K562 (cell line): Measurements from ENCODE around the gene KIN. TPM values are rescaled to one million over a fixed set of nuclear protein-coding genes. Genes with fewer than 3 reads are reported as not detected.

ENCODE experiments used
- ATAC-seq: fragments of 200-7000 bp; cut with Tn5 transposase; 3 replicates; pipeline ENCODE4 v1.9.1; 2020; ENCODE audit warnings: moderate library complexity
- BruUV-seq: library from RNA; stranded (reverse); fragments of 400-500 nt; replicated peaks from 2 replicates; lab custom pipeline; 2021; lab: Mats Ljungman, UMichigan
- CTCF ChIA-PET: fragments of 300-600 bp; formaldehyde crosslinking; extraction: SDS; loops from one replicate; lab custom pipeline; 2021; ENCODE audit warnings: low intra/inter-chr PET ratio; lab: Yijun Ruan, JAX
- POLR2A ChIA-PET: fragments of 300-600, 350-650 bp; sonication (Branson Sonifier 250); formaldehyde crosslinking; extraction: SDS; loops from one replicate; lab custom pipeline; 2021; ENCODE audit warnings: antibody characterized with exemption, inconsistent platforms; lab: Yijun Ruan, JAX
- DNase-seq, 4 experiments: peaks; one replicate each; pipeline versions ENCODE4 v3.0.0 to v3.0.0-alpha.2; 2011 to 2018; ENCODE audit warnings: low spot score in 3 of 4, mixed read lengths in 3 of 4; ENCODE audit errors: extremely low read depth in 1 of 4
- FAIRE-seq: peaks from 2 replicates; lab custom pipeline; 2011; peaks lifted over from hg19 to GRCh38; lab: Jason Lieb, UNC
- H2AFZ ChIP-seq: 2 replicates; pipeline ENCODE4 v1.6.0; 2011; ENCODE audit warnings: low read depth, low read length, control low read depth, inconsistent platforms
- H3K27ac ChIP-seq: fragments of 200-600 bp; 3 replicates; pipeline ENCODE4 v1.8.0; 2011; ENCODE audit warnings: low read depth, mild to moderate bottlenecking, control low read depth, inconsistent platforms, low read length, moderate library complexity, mixed read lengths; ENCODE audit errors: extremely low read depth
- H3K27me3 ChIP-seq, 2 experiments: fragments of 300-600 bp in 1 of 2; 2 replicates in 1 of 2; 3 replicates in 1 of 2; pipeline versions ENCODE4 v1.6.0 to v1.8.0; 2011; ENCODE audit warnings: inconsistent platforms in 2 of 2, low read length in 2 of 2, mild to moderate bottlenecking in 1 of 2, mixed read lengths in 1 of 2, moderate library complexity in 1 of 2; ENCODE audit not compliant: control insufficient read depth in 2 of 2, insufficient read depth in 2 of 2
- H3K36me3 ChIP-seq: fragments of 300-600 bp; 3 replicates; pipeline ENCODE4 v1.8.0; 2011; ENCODE audit warnings: mild to moderate bottlenecking, low read length, inconsistent platforms; ENCODE audit not compliant: control insufficient read depth, insufficient read depth
- H3K4me1 ChIP-seq, 2 experiments: fragments of 200-600 bp in 1 of 2; replicated peaks in 1 of 2; 2 replicates in 1 of 2; 3 replicates in 1 of 2; pipeline versions ENCODE4 v1.5.1 to v1.8.0; 2011; ENCODE audit warnings: inconsistent platforms in 2 of 2, low read length in 2 of 2, mild to moderate bottlenecking in 1 of 2, mixed read lengths in 1 of 2, moderate library complexity in 1 of 2; ENCODE audit not compliant: control insufficient read depth in 2 of 2, insufficient read depth in 2 of 2
- H3K4me2 ChIP-seq: 2 replicates; pipeline ENCODE4 v1.6.1; 2011; ENCODE audit warnings: low read length, control low read depth, inconsistent platforms, mixed read lengths; ENCODE audit not compliant: insufficient read depth
- H3K4me3 ChIP-seq: fragments of 200-600 bp; sonication (generic), shearing (Covaris generic); 2 replicates; pipeline ENCODE4 v1.5.1; 2016; ENCODE audit warnings: control low read depth, inconsistent platforms
- H3K79me2 ChIP-seq: fragments of 200-600 bp; 3 replicates; pipeline ENCODE4 v1.8.0; 2011; ENCODE audit warnings: low read length, inconsistent platforms; ENCODE audit not compliant: control insufficient read depth, insufficient read depth
- H3K9ac ChIP-seq, 2 experiments: 2 replicates each; pipeline versions ENCODE4 v1.6.0 to v1.6.1; 2011; ENCODE audit warnings: low read depth in 2 of 2, low read length in 2 of 2, control low read depth in 1 of 2, inconsistent platforms in 1 of 2, mild to moderate bottlenecking in 1 of 2, mixed read lengths in 1 of 2; ENCODE audit not compliant: insufficient read depth in 1 of 2
- H3K9me1 ChIP-seq: one replicate; pipeline ENCODE4 v1.6.0; 2011; ENCODE audit warnings: inconsistent platforms, mild to moderate bottlenecking, low read length, moderate library complexity; ENCODE audit not compliant: control insufficient read depth, insufficient read depth
- H3K9me3 ChIP-seq: replicated peaks from 2 replicates; pipeline ENCODE4 v1.5.1; 2011; ENCODE audit warnings: low read depth, low read length, inconsistent platforms; ENCODE audit not compliant: control insufficient read depth, insufficient read depth
- H4K20me1 ChIP-seq: replicated peaks from 2 replicates; pipeline ENCODE4 v1.6.1; 2011; ENCODE audit warnings: low read length, inconsistent platforms, mixed read lengths; ENCODE audit not compliant: control insufficient read depth, insufficient read depth
- BACH1 ChIP-seq: fragments of 200-800 bp; sonication (Bioruptor generic); IDR thresholded peaks from 2 replicates; pipeline ENCODE4 v1.6.1; 2016; ENCODE audit warnings: missing genetic modification characterization, missing compliant biosample characterization
- CCNT2 ChIP-seq: IDR thresholded peaks from 2 replicates; pipeline ENCODE4 v1.6.1; 2011; ENCODE audit warnings: borderline replicate concordance, low read depth, mild to moderate bottlenecking, moderate library complexity, mixed read lengths, low read length; ENCODE audit not compliant: insufficient read length; ENCODE audit errors: extremely low read depth
- NBN ChIP-seq: fragments of 450-650 bp; IDR thresholded peaks from 2 replicates; pipeline ENCODE4 v1.6.1; 2016; ENCODE audit warnings: low read depth, mild to moderate bottlenecking
- PREB ChIP-seq: sonication (generic); formaldehyde crosslinking; IDR thresholded peaks from 2 replicates; pipeline ENCODE4 v1.8.1; 2023; ENCODE audit warnings: mild to moderate bottlenecking, missing genetic modification reagents
- RBBP5 ChIP-seq: fragments of 200-600 bp; sonication (generic); IDR thresholded peaks from 2 replicates; pipeline ENCODE4 v1.6.1; 2012; ENCODE audit warnings: borderline replicate concordance, mild to moderate bottlenecking, low read length, control low read depth, inconsistent platforms; ENCODE audit not compliant: insufficient read depth, poor library complexity, severe bottlenecking
- RBFOX2 ChIP-seq: fragments of 200-400 bp; formaldehyde crosslinking; IDR thresholded peaks from 2 replicates; pipeline ENCODE4 v1.6.1; 2017; ENCODE audit warnings: low read depth, mild to moderate bottlenecking, low read length, moderate library complexity
- SREBF2 ChIP-seq: sonication (generic); formaldehyde crosslinking; IDR thresholded peaks from 2 replicates; pipeline ENCODE4 v1.4.0; 2020; ENCODE audit warnings: mild to moderate bottlenecking, missing genetic modification reagents
- ZC3H4 ChIP-seq: sonication (generic); formaldehyde crosslinking; IDR thresholded peaks from 2 replicates; pipeline ENCODE4 v1.9.0; 2021; ENCODE audit warnings: missing genetic modification reagents, borderline replicate concordance
- ZNF76 ChIP-seq: fragments of 250-450 bp; sonication (Bioruptor Pico); IDR thresholded peaks from 2 replicates; pipeline ENCODE4 v1.4.0; 2020; ENCODE audit warnings: mild to moderate bottlenecking, moderate library complexity, borderline replicate concordance
- WGBS: fragments of 100-300 bp; shearing (Covaris generic); methylation state at CpG from one replicate; pipeline ENCODE4 v1.1.6; 2016; ENCODE audit warnings: low coverage, mixed read lengths; ENCODE audit not compliant: insufficient coverage; ENCODE audit errors: missing lambda C conversion rate; 5-methylcytosine and 5-hydroxymethylcytosine counted together
- in situ Hi-C: fragments of 300-500 bp; cut with MboI; formaldehyde crosslinking; loops from 4 replicates; pipeline ENCODE4 v1.15.0; 2018; ENCODE audit warnings: inconsistent platforms, mixed read lengths
- intact Hi-C: fragments of 100-400 bp; cut with micrococcal nuclease; formaldehyde crosslinking; loops from 2 replicates; pipeline ENCODE4 v1.14.2; 2022
- polyA plus RNA-seq, 8 experiments: library from polyadenylated mRNA; depleted of rRNA in 4 of 8; stranded (reverse) in 5 of 8; unstranded in 3 of 8; fragments of >200 nt; fragmentation: Nextera tagmentation in 2 of 8; fragmentation: Illumina TruSeq in 1 of 8; extraction: Ambion mirVana in 2 of 8; extraction: Trizol in 1 of 8; gene quantifications; 2 replicates each; pipeline versions ENCODE4 v1.2.1 to v1.2.3, GENCODE V29; 2011 to 2014; ENCODE audit warnings: inconsistent platforms in 1 of 8, missing spikeins in 1 of 8
- total RNA-seq, 7 experiments: library from RNA; depleted of rRNA in 6 of 7; stranded (reverse); fragments of >200 nt in 6 of 7; fragmentation: Illumina TruSeq in 2 of 7; extraction: Trizol in 2 of 7; gene quantifications; 2 replicates each; pipeline versions ENCODE4 v1.2.1 to v1.2.3, GENCODE V29; 2011 to 2021; ENCODE audit warnings: low replicate concordance in 1 of 7
- TF ChIP-seq, protein P1 (sequence below): fragments of 450-650 bp; formaldehyde crosslinking; conservative IDR thresholded peaks from 2 replicates; pipeline ENCODE4 v1.4.0; 2022; ENCODE audit warnings: mild to moderate bottlenecking, missing genetic modification characterization
- TF ChIP-seq, protein P2 (sequence below): fragments of 450-650 bp; IDR thresholded peaks from 2 replicates; pipeline ENCODE4 v1.6.1; 2016; ENCODE audit warnings: low read depth, mild to moderate bottlenecking, moderate library complexity
- TF ChIP-seq, protein P3 (sequence below): sonication (generic); formaldehyde crosslinking; IDR thresholded peaks from 2 replicates; pipeline ENCODE4 v1.8.1; 2022; ENCODE audit warnings: missing genetic modification reagents

KIN gene
- total and polyA plus RNA-seq, 9 of the 15 experiments (the other 6 are each of a cell fraction or from before 2014, with no cell fraction given): 11.7 to 35.6 (median 16.0) TPM

DNA sequence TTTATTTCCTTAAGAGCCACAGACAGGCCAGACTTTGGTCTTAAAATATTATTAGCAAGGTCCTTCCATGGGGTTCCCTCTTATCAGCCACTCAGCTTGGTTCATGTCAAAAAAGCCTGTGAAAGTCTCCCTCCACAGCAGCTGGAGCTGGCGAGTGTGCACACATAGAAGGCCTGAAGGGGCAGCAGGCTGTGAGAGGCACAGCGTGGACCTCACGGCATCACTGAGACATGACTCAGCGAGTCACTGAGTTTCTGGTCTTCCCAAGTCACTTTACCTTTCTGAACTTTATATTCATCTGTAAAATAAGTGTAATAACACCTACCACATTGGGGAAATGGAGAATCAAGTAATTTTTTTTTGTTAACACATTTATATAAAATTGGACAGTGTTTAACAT lies 39.2 kb upstream of the KIN start (continued):
- TF ChIP-seq, protein P1, sequence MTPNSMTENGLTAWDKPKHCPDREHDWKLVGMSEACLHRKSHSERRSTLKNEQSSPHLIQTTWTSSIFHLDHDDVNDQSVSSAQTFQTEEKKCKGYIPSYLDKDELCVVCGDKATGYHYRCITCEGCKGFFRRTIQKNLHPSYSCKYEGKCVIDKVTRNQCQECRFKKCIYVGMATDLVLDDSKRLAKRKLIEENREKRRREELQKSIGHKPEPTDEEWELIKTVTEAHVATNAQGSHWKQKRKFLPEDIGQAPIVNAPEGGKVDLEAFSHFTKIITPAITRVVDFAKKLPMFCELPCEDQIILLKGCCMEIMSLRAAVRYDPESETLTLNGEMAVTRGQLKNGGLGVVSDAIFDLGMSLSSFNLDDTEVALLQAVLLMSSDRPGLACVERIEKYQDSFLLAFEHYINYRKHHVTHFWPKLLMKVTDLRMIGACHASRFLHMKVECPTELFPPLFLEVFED (CRISPR knock-in tag): no peak
- TF ChIP-seq PREB (no peak), CCNT2 (no peak), SREBF2 (CRISPR knock-in tag) (no peak), NBN (no peak), BACH1 (tag) (peak; percentile 45; the same call in 1 of the 2 replicates)
- TF ChIP-seq, all 486 proteins: peak for 9

DNA sequence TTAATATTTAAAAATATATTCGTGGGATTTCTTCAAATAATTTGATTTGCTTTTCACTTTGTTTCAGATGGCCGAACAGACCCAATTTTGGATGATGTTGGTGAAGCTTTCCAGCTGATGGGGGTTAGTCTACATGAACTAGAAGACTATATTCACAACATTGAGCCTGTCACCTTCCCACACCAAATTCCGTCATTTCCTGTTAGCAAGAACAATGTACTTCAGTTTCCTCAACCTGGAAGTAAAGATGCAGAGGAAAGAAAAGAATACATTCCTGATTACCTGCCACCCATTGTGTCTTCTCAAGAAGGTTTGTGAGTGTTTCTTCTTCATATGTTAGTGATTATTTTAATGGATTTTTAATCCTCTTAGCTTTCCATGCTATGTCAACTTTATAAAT lies 36.5 kb upstream of the KIN start:
- no peaks in the 10 kb centered on the region for H3K9me3 ChIP-seq
- no TSS peak for BruUV-seq
- no peaks in the 10 kb centered on the region for H3K27me3 ChIP-seq
- ATAC-seq: no peak
- TF ChIP-seq RBBP5 (no peak), ZC3H4 (CRISPR knock-in tag) (no peak), ZNF76 (CRISPR knock-in tag) (no peak), RBFOX2 (no peak)
- TF ChIP-seq, protein P2, sequence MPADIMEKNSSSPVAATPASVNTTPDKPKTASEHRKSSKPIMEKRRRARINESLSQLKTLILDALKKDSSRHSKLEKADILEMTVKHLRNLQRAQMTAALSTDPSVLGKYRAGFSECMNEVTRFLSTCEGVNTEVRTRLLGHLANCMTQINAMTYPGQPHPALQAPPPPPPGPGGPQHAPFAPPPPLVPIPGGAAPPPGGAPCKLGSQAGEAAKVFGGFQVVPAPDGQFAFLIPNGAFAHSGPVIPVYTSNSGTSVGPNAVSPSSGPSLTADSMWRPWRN: no peak
- TF ChIP-seq, protein P3, sequence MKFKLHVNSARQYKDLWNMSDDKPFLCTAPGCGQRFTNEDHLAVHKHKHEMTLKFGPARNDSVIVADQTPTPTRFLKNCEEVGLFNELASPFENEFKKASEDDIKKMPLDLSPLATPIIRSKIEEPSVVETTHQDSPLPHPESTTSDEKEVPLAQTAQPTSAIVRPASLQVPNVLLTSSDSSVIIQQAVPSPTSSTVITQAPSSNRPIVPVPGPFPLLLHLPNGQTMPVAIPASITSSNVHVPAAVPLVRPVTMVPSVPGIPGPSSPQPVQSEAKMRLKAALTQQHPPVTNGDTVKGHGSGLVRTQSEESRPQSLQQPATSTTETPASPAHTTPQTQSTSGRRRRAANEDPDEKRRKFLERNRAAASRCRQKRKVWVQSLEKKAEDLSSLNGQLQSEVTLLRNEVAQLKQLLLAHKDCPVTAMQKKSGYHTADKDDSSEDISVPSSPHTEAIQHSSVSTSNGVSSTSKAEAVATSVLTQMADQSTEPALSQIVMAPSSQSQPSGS (CRISPR knock-in tag): no peak
- no peak overlapping the region for H2AFZ ChIP-seq
- ChIA-PET CTCF (no interaction called here), POLR2A (interaction anchor here (1.1 kb wide), 1 partner anchor 15 kb away, joined by 4 read pairs; no protein-coding TSS in a partner anchor)
- in situ Hi-C loops (no loop called here), intact Hi-C loops (no loop called here)
- peaks cover 28% of the 10 kb centered on the region for H3K79me2 ChIP-seq
- H3K4me1 ChIP-seq: peaks cover 0 to 6% of the 10 kb centered on the region in 2 experiments; a peak in 2 of 5 replicates
- no peak for FAIRE-seq
- H3K4me3 ChIP-seq: no peak overlapping the region
- H4K20me1 ChIP-seq: 0 out of 2 replicates have a peak, but pooled peaks cover 4% of the 10 kb centered on the region
- H3K4me2 ChIP-seq: no peak overlapping the region
- no peak for DNase-seq
- peaks cover 45% of the 10 kb centered on the region for H3K36me3 ChIP-seq
- 65% methylated on average over 3 of the region's 3 CpGs for WGBS
- no peaks in the 10 kb centered on the region for H3K9me1 ChIP-seq
- no peak overlapping the region for H3K27ac ChIP-seq
- H3K9ac ChIP-seq: no peak overlapping the region
